ENCODE data around the gene CTNNA2.
A peak's percentile ranks its signal among the peaks of the same experiment; 100 is the strongest.

The CTNNA2 gene

GRCh38 chr2:79512442-79513401 lies at the start of gene CTNNA2:
Gene CTNNA2, plus strand, starts transcription at chr2:79513051.
- peak; percentile 91 for ATAC-seq
- TF ChIP-seq RARB (CRISPR knock-in tag; IDR thresholded peaks at IDR 0.05) (no peak), ZFP3 (CRISPR knock-in tag; IDR thresholded peaks at IDR 0.05) (no peak), GLIS3 (CRISPR knock-in tag; IDR thresholded peaks at IDR 0.05) (no peak), ZNF565 (CRISPR knock-in tag; conservative IDR thresholded peaks at IDR 0.05; ENCODE audit: low read depth) (no peak), TOX (CRISPR knock-in tag; IDR thresholded peaks at IDR 0.05; ENCODE audit: borderline replicate concordance) (no peak), ZFP30 (CRISPR knock-in tag; IDR thresholded peaks at IDR 0.05) (no peak), ZNF70 (CRISPR knock-in tag; IDR thresholded peaks at IDR 0.05) (no peak), PPARA (CRISPR knock-in tag; IDR thresholded peaks at IDR 0.05; ENCODE audit: borderline replicate concordance) (no peak), CSDC2 (CRISPR knock-in tag; IDR thresholded peaks at IDR 0.05) (no peak), OSR1 (CRISPR knock-in tag; IDR thresholded peaks at IDR 0.05) (no peak), ZNF8 (CRISPR knock-in tag; IDR thresholded peaks at IDR 0.05) (no peak), TCF4 (CRISPR knock-in tag; IDR thresholded peaks at IDR 0.05; ENCODE audit: borderline replicate concordance) (no peak), ISL1 (CRISPR knock-in tag; IDR thresholded peaks at IDR 0.05) (no peak), TSHZ2 (CRISPR knock-in tag; IDR thresholded peaks at IDR 0.05) (no peak), SNAI2 (CRISPR knock-in tag; IDR thresholded peaks at IDR 0.05) (no peak), ARNTL (CRISPR knock-in tag; IDR thresholded peaks at IDR 0.05; ENCODE audit: borderline replicate concordance, low read depth) (no peak), ZC3H10 (CRISPR knock-in tag; IDR thresholded peaks at IDR 0.05) (no peak), CREB5 (CRISPR knock-in tag; IDR thresholded peaks at IDR 0.05; ENCODE audit: low read depth) (no peak), POU6F1 (CRISPR knock-in tag; IDR thresholded peaks at IDR 0.05; ENCODE audit: borderline replicate concordance, low read depth) (no peak)

- no peak for TF ChIP-seq TSHZ2 (CRISPR knock-in tag; IDR thresholded peaks at IDR 0.05)
- no peak for TF ChIP-seq ZNF565 (CRISPR knock-in tag; conservative IDR thresholded peaks at IDR 0.05; ENCODE audit: low read depth)
- no peak for TF ChIP-seq TCF4 (CRISPR knock-in tag; IDR thresholded peaks at IDR 0.05; ENCODE audit: borderline replicate concordance)
- TF ChIP-seq RARB (CRISPR knock-in tag; IDR thresholded peaks at IDR 0.05) = no peak
- no peak for TF ChIP-seq ESRRG (CRISPR knock-in tag; IDR thresholded peaks at IDR 0.05)
- no peak for TF ChIP-seq SNAI2 (CRISPR knock-in tag; IDR thresholded peaks at IDR 0.05)
- TF ChIP-seq ZFP30 (CRISPR knock-in tag; IDR thresholded peaks at IDR 0.05) = no peak
- no peak for TF ChIP-seq BACH2 (CRISPR knock-in tag; IDR thresholded peaks at IDR 0.05; ENCODE audit: borderline replicate concordance)
- TF ChIP-seq CREB5 (CRISPR knock-in tag; IDR thresholded peaks at IDR 0.05; ENCODE audit: low read depth) = no peak
- no peak for TF ChIP-seq ZNF70 (CRISPR knock-in tag; IDR thresholded peaks at IDR 0.05)
- TF ChIP-seq ISL1 (CRISPR knock-in tag; IDR thresholded peaks at IDR 0.05) = no peak
- TF ChIP-seq GLIS3 (CRISPR knock-in tag; IDR thresholded peaks at IDR 0.05) = no peak
- no peak for TF ChIP-seq OSR1 (CRISPR knock-in tag; IDR thresholded peaks at IDR 0.05)
- TF ChIP-seq PATZ1 (CRISPR knock-in tag; IDR thresholded peaks at IDR 0.05; ENCODE audit: borderline replicate concordance) = no peak
- TF ChIP-seq ZNF8 (CRISPR knock-in tag; IDR thresholded peaks at IDR 0.05) = no peak
- no peak for TF ChIP-seq POU6F1 (CRISPR knock-in tag; IDR thresholded peaks at IDR 0.05; ENCODE audit: borderline replicate concordance, low read depth)
- TF ChIP-seq CSDC2 (CRISPR knock-in tag; IDR thresholded peaks at IDR 0.05) = no peak
- TF ChIP-seq ARNTL (CRISPR knock-in tag; IDR thresholded peaks at IDR 0.05; ENCODE audit: borderline replicate concordance, low read depth) = no peak
- no peak for TF ChIP-seq TOX (CRISPR knock-in tag; IDR thresholded peaks at IDR 0.05; ENCODE audit: borderline replicate concordance)
- no peak for TF ChIP-seq PPARA (CRISPR knock-in tag; IDR thresholded peaks at IDR 0.05; ENCODE audit: borderline replicate concordance)
- ATAC-seq = no peak
These were observed 25.5 kb upstream of the CTNNA2 start for GRCh38 chr2:79487399-79487798.
